ENCODE measurements around the gene SPOUT1.
"Not testable (repeated sequence)": the region's sequence is repeated elsewhere in the genome, so short reads cannot be mapped to it uniquely, and the experiment has no call there.

DNA sequence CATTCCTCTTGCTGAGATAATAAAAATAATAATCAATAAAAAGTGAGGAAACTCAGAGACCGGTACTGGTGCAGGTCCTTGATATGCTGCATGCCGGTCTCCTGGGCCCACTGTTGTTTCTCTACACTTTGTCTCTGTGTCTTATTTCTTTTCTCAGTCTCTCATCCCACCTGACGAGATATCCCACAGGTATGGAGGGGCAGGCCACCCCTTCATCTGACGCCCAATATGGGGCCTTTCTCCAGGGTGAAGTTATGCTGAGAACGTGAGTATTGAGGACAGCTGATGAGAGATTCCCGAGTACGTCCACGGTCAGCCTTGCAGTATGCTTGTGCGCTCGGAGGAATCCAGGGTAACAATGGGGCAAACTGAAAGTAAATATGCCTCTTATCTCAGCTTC is 21.4 kb upstream of the SPOUT1 start:
- TF ChIP-seq, protein P1, sequence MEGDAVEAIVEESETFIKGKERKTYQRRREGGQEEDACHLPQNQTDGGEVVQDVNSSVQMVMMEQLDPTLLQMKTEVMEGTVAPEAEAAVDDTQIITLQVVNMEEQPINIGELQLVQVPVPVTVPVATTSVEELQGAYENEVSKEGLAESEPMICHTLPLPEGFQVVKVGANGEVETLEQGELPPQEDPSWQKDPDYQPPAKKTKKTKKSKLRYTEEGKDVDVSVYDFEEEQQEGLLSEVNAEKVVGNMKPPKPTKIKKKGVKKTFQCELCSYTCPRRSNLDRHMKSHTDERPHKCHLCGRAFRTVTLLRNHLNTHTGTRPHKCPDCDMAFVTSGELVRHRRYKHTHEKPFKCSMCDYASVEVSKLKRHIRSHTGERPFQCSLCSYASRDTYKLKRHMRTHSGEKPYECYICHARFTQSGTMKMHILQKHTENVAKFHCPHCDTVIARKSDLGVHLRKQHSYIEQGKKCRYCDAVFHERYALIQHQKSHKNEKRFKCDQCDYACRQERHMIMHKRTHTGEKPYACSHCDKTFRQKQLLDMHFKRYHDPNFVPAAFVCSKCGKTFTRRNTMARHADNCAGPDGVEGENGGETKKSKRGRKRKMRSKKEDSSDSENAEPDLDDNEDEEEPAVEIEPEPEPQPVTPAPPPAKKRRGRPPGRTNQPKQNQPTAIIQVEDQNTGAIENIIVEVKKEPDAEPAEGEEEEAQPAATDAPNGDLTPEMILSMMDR (IDR thresholded peaks at IDR 0.05) = not testable (repeated sequence)
- not testable (repeated sequence) for TF ChIP-seq POLR2A (IDR thresholded peaks at IDR 0.05)
